Endothelial cell (in vitro differentiated cells): Measurements from ENCODE around the gene CNBD2. TPM values are rescaled to one million over a fixed set of nuclear protein-coding genes. Genes with fewer than 3 reads are reported as not detected.

Source experiments
- DNase-seq: peaks from one replicate; pipeline ENCODE4 v3.0.0; 2021; ENCODE audit warnings: low spot score
- H3K27ac Mint-ChIP-seq: one replicate; pipeline ENCODE4 v1.8.0; 2021; ENCODE audit warnings: mixed read lengths, inconsistent platforms; ENCODE audit not compliant: unreplicated experiment
- H3K27me3 Mint-ChIP-seq: one replicate; pipeline ENCODE4 v1.8.0; 2021; ENCODE audit warnings: mild to moderate bottlenecking, moderate library complexity, mixed read lengths, inconsistent platforms; ENCODE audit not compliant: unreplicated experiment
- H3K36me3 Mint-ChIP-seq: one replicate; pipeline ENCODE4 v1.8.0; 2021; ENCODE audit warnings: mild to moderate bottlenecking, low read depth, mixed read lengths, inconsistent platforms; ENCODE audit not compliant: unreplicated experiment
- H3K4me1 Mint-ChIP-seq: one replicate; pipeline ENCODE4 v1.8.0; 2021; ENCODE audit warnings: mild to moderate bottlenecking, mixed read lengths, inconsistent platforms; ENCODE audit not compliant: unreplicated experiment
- H3K4me3 Mint-ChIP-seq: one replicate; pipeline ENCODE4 v1.8.0; 2021; ENCODE audit warnings: mild to moderate bottlenecking, mixed read lengths, inconsistent platforms; ENCODE audit not compliant: unreplicated experiment
- H3K9me3 Mint-ChIP-seq: one replicate; pipeline ENCODE4 v1.8.0; 2021; ENCODE audit warnings: mixed read lengths, inconsistent platforms; ENCODE audit not compliant: unreplicated experiment
- CTCF ChIP-seq: fragments of 200-600 bp; sonication (generic); IDR thresholded peaks from one replicate; pipeline ENCODE4 v1.5.0; 2021; ENCODE audit warnings: antibody characterized with exemption; ENCODE audit not compliant: unreplicated experiment
- total RNA-seq: library from RNA; stranded (reverse); fragmentation: NEBNext Ultra II Directional; extraction: Animal tissue kit (Norgen Biotek cat#: 25700); gene quantifications from one replicate; pipeline ENCODE4 v1.2.1, GENCODE V29; 2021; ENCODE audit not compliant: unreplicated experiment

CNBD2 gene
- total RNA-seq, 1 donor from 2014 or later, result 8.8 TPM

GRCh38 chr20:35952480-35953386 lies 15.7 kb upstream of the CNBD2 start:
- Mint-ChIP-seq H3K4me3 (peak overlapping the region; percentile 97), H3K36me3 (peaks cover 10% of the 10 kb centered on the region), H3K27me3 (peaks cover 5% of the 10 kb centered on the region), H3K9me3 (no peaks in the 10 kb centered on the region), H3K4me1 (peaks cover 10% of the 10 kb centered on the region), H3K27ac (peak overlapping the region; percentile 96)
- no peak for TF ChIP-seq CTCF
- DNase-seq, result no peak

GRCh38 chr20:35953387-35954199 lies 14.8 kb upstream of the CNBD2 start:
- peak overlapping the region; percentile 98 for H3K27ac Mint-ChIP-seq
- H3K9me3 Mint-ChIP-seq, result no peaks in the 10 kb centered on the region
- peak overlapping the region; percentile 97 for H3K4me3 Mint-ChIP-seq
- peaks cover 10% of the 10 kb centered on the region for H3K4me1 Mint-ChIP-seq
- peaks cover 9% of the 10 kb centered on the region for H3K36me3 Mint-ChIP-seq
- H3K27me3 Mint-ChIP-seq, result peaks cover 5% of the 10 kb centered on the region
- no peak for TF ChIP-seq CTCF
- peak; percentile 76 for DNase-seq

DNA sequence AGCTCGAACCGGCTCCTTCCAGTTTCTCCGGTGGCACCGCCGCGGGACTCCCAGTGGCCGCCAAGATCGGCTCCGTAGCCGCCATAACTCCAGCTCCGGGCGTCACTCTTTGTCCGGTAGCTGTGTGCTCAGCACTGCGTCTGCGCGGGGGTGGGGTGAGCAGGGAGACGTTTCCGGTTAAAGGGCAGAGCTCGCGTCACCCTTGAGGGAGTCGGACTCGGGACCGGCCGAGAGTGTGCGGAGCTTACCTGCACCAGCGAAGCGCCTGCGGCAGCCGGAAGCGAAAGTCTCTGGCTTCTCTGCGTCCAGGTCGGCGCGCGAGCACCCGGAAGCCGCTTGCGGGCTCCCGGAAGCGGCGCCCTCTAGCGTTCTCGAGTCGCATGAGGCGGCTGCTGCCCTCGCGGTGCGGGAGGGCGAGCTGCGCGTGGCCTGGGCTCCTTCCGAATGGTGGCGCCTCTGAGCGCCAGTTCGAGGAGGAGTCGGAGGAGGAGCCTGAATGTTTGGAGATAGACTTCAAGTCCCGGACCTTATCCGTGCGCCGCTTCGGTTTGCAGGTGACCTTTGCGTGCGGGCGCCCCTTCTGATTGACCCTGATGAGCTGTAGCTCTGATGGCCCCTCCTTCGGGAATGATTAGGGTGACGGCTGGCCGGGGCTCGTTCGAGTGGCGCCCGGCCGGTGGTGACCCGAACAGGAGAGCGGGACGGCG lies 14.0 kb upstream of the CNBD2 start, which contains the start of gene SCAND1:
Gene SCAND1, minus strand, starts transcription at position 303 of the 707 bp plus-strand sequence. Its CDS starts 218 bp downstream, at position 85.
- DNase-seq, result peak; percentile 98
- peak within 1 kb of the TSS; percentile 97 for H3K4me3 Mint-ChIP-seq
- TF ChIP-seq CTCF, result peak; percentile 86
- H3K27me3 Mint-ChIP-seq, result peaks cover 5% of the 10 kb centered on the region
- H3K36me3 Mint-ChIP-seq, result peaks cover 5% of the 10 kb centered on the region
- H3K9me3 Mint-ChIP-seq, result no peaks in the 10 kb centered on the region
- H3K4me1 Mint-ChIP-seq, result peaks cover 10% of the 10 kb centered on the region
- H3K27ac Mint-ChIP-seq, result peak within 1 kb of the TSS; percentile 98

DNA sequence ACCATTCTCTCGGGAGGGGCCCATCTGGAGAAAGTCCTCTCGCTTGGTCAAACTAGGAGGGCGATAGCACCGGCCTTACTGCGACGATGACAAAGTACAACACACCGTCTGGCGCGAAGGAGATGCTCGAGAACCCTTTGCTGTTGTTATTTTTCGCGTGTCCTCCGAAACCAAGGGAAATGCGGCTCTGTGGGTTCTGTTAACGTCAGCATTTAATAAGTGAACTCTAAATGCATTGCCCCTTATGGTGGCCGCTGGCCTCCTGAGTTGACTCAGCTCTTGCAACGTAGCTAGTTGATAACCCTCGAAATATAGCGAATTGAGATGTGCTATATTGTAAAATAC lies 13.5 kb upstream of the CNBD2 start:
- Mint-ChIP-seq H3K4me1 (peaks cover 10% of the 10 kb centered on the region), H3K36me3 (peaks cover 5% of the 10 kb centered on the region), H3K9me3 (no peaks in the 10 kb centered on the region), H3K4me3 (peak overlapping the region; percentile 97), H3K27ac (peak overlapping the region; percentile 98), H3K27me3 (peaks cover 5% of the 10 kb centered on the region)
- no peak for TF ChIP-seq CTCF
- DNase-seq, result no peak
